ENCODE data around the gene CBX5. TPM values are rescaled to one million over a fixed set of nuclear protein-coding genes. Genes with fewer than 3 reads are reported as not detected.
A peak's percentile ranks its signal among the peaks of the same experiment; 100 is the strongest.

Gene CBX5
- total and polyA plus RNA-seq, 10 of the 15 experiments (the other 5 are each of a cell fraction or from before 2014, with no cell fraction given): 46.7 to 138 (median 74.6) TPM

GRCh38 chr12:54217774-54218241 lies 62.1 kb downstream of the CBX5 start (continued):
- TF ChIP-seq NR2F1 (conservative IDR thresholded peaks at IDR 0.05): peak; percentile 31; the same call in 1 of the 2 replicates
- 0 out of 2 replicates have a peak, but pooled peaks have one; percentile 35 for TF ChIP-seq DPF2 (IDR thresholded peaks at IDR 0.05)
- peak; percentile 93 for TF ChIP-seq TCF12 (IDR thresholded peaks at IDR 0.05; ENCODE audit: low read depth, low read length)
- peak; percentile 25 for TF ChIP-seq SP1 (IDR thresholded peaks at IDR 0.05; ENCODE audit: low read depth, low read length)
- TF ChIP-seq PAX8 (IDR thresholded peaks at IDR 0.05): no peak

GRCh38 chr12:54216797-54217661 lies 62.9 kb downstream of the CBX5 start:
- ChIA-PET SMC1A (ENCODE audit: uncharacterized antibody, unreplicated experiment) (interaction anchor here (0.6 to 2.4 kb wide), 25 partner anchors 9 to 464 kb away, joined by 3 to 10 read pairs (median 4); partner anchors contain the start of genes HOXC10 and HOXC5), RAD21 (ENCODE audit: unreplicated experiment) (interaction anchor here (0.6 to 2.4 kb wide), 20 partner anchors 10 to 418 kb away, joined by 3 to 13 read pairs (median 4); partner anchors contain the start of genes CBX5, COPZ1, HOXC4 and HOXC5), CTCF (interaction anchor here (0.7 to 5.5 kb wide), 48 partner anchors 8 to 471 kb away, joined by 3 to 83 read pairs (median 8); partner anchors contain the start of genes CBX5, COPZ1, HNRNPA1 and HOXC10), POLR2A (interaction anchor here (1.2 to 1.6 kb wide), 4 partner anchors 63 to 165 kb away, joined by 3 to 6 read pairs (median 4); partner anchors contain the start of genes CBX5, COPZ1 and HNRNPA1)
- peak; percentile 75 for FAIRE-seq
- intact Hi-C loops (cut with micrococcal nuclease; ENCODE audit: unreplicated experiment) (loop anchor here (10.0 kb wide), 1 partner anchor 512 kb away; no protein-coding TSS in a partner anchor), in situ Hi-C loops (cut with MboI) (loop anchor here (5.0 kb wide), 1 partner anchor 145 kb away; the partner anchor contains the start of gene GPR84)
- Histone ChIP-seq H4K20me1 (ENCODE audit: control insufficient read depth, insufficient read depth) (no peaks in the 10 kb centered on the region), H3K27me3 (replicated peaks in 1 of 2; ENCODE audit: control insufficient read depth in 2 of 2, insufficient read depth in 2 of 2, low read length in 1 of 2) (peaks cover 0 to 1% of the 10 kb centered on the region in 2 experiments; a peak in 1 of 4 replicates), H3K79me2 (ENCODE audit: control insufficient read depth, insufficient read depth, low read length) (no peaks in the 10 kb centered on the region), H3K36me3 (ENCODE audit: control insufficient read depth in 2 of 2, insufficient read depth in 2 of 2, low read length in 1 of 2) (no peaks in the 10 kb centered on the region), H3K4me2 (ENCODE audit: control insufficient read depth, insufficient read depth) (peak overlapping the region; percentile 98), H3K4me1 (ENCODE audit: control insufficient read depth, insufficient read depth, low read length) (peaks cover 33% of the 10 kb centered on the region), H2AFZ (ENCODE audit: control insufficient read depth, low read depth, low read length) (peak overlapping the region; percentile 78), H3K27ac (ENCODE audit: control insufficient read depth, insufficient read depth) (no peak overlapping the region), H3K4me3 (peak overlapping the region; percentile 71), H3K9ac (ENCODE audit: control insufficient read depth, insufficient read depth, low read length) (peak overlapping the region; percentile 38; the same call in 1 of the 2 replicates), H3K9me3 (replicated peaks; ENCODE audit: control insufficient read depth, insufficient read depth, low read length) (no peaks in the 10 kb centered on the region)
- DNase-seq (ENCODE audit: low read depth, low spot score): no peak
- BruUV-seq (replicated peaks): no TSS peak
- peak; percentile 63 for ATAC-seq
- 2% methylated on average over 33 of the region's 34 CpGs for WGBS (ENCODE audit: insufficient coverage, insufficient replicate concordance, low lambda C conversion rate, missing lambda C conversion rate)
- no peak for TF ChIP-seq TAF1 (IDR thresholded peaks at IDR 0.05; ENCODE audit: borderline replicate concordance, low read depth, low read length)
- no peak for TF ChIP-seq POLR2AphosphoS2 (IDR thresholded peaks at IDR 0.05; ENCODE audit: low read depth, low read length)
- 0 out of 2 replicates have a peak, but pooled peaks have one; percentile 23 for TF ChIP-seq YY1 (IDR thresholded peaks at IDR 0.05; ENCODE audit: low read depth, low read length)
- no peak for TF ChIP-seq HSF1 (IDR thresholded peaks at IDR 0.05; ENCODE audit: low read depth, low read length)
- peak; percentile 94; the same call in 1 of the 2 replicates for TF ChIP-seq RB1 (IDR thresholded peaks at IDR 0.05; ENCODE audit: borderline replicate concordance)
- TF ChIP-seq ZBTB4 (CRISPR knock-in tag; IDR thresholded peaks at IDR 0.05): no peak
- TF ChIP-seq CTCF (IDR thresholded peaks at IDR 0.05 in 2 of 3, conservative IDR thresholded peaks at IDR 0.05 in 1 of 3; ENCODE audit: control insufficient read depth in 2 of 3, extremely low read depth in 1 of 3, insufficient read depth in 1 of 3, low read depth in 3 of 3, low read length in 3 of 3): peak; percentile 64 to 78 (median 68)
- TF ChIP-seq IKZF2 (IDR thresholded peaks at IDR 0.05): peak in 1 of 2 experiments; percentile 40; a peak in 1 of 4 replicates

All from GM12878 (cell line).